Amygdala (tissue), 56 donors: ENCODE results near the gene ADGRF3.
A peak's percentile ranks its signal among the peaks of the same experiment; 100 is the strongest.
"Not testable (repeated sequence)": the region's sequence is repeated elsewhere in the genome, so short reads cannot be mapped to it uniquely, and the experiment has no call there.

Experiments used
- DNase-seq, 56 donors: peaks; one replicate each; lab custom pipeline; 2025; lab: John Stamatoyannopoulos, UW

The ADGRF3 gene

DNA sequence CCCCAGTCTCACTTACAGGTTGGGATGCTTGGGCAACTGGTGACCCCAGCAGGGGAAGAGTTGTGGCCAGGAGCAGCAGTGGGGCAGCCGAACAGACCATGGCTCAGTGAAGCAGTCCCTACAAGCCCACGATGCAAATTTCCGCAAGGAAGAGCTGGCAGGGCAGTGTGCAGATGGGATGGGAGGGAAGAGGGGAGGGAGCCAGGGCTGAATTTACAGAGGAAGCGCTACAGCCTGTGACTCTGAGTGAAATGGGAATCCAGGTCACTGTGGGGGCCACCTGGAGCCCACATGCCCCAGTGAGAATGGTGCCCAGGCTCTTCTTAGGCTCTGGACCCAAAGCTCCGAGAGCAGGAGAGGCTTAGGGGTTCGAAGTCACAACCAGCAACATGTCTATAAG is 27.6 kb downstream of the ADGRF3 start:
- no peak for DNase-seq

DNA sequence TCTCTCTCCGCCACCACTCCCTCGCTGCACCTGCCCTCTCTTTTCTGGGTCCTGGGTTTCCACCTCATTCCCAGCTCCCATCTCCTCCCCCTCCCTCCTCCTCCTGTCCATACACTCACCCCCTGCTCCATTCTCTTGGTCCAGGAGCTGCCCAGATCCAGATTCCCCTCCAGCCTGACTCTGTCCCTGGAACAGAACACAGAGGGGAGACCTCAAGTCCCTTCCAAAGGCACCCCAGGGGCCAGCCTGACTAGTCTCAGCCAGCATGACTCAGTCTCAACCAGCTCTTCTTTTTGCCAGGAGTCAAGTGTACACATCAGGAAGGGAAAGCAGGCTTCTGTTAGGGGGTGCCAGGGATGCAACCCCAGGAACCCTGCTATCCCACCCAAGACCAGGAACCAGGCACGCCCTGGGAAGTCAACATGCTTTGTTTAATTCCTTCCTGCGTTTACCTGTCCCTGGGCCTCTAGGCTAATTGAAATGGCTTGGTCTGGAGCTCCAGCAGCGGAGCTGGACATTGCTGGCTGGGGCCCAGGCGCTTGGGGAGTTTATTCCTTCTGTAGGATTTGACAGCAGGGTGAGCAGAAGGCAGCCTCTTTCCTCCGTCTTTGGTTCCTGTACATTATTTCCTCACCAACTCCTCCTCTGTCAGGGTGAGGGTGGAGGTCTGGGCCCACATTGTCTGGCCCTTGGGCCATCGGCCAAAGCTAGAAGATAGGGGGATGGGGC is 29.0 kb downstream of the ADGRF3 start:
- DNase-seq, result no peak

DNA sequence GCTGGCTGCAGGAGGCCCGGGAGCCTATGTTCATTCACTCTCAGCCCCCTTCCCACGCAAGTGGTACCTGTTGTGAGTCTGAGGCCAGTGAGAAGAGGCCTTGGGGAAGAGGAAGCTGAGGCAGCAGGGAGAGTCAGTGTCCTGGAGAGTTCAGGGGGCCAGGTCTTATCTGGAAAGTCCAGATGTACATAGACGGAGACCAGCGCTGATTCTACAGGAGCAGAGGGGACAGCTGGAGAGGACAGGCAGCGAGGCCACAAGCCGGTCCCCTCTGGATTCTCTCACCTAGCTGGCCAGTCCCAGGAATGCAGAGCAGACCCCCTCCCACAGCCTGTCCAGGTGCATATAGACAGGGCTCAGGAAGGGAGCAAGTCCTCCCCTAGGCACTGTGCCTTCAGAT is 29.7 kb downstream of the ADGRF3 start:
- no peak for DNase-seq

DNA sequence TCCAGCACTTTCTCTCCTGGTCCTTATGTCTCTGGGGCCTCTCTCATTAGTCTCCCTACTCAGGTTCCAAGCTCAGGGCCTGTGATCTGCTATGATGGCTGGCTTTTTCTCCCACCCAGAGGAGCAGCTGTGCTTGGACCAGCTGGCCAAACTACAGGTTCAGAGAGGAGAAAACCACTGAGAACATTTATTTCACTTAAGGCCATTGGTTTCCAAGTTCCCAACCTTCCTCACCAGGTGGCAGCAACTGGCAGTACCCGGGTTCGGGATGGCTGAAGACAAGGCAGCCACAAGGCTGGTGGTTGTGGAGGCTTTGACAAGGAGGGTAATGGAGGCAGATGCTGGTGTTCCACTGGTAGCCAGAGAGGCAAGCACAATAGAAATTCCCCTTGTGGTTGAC is 30.5 kb downstream of the ADGRF3 start:
- DNase-seq, result no peak

DNA sequence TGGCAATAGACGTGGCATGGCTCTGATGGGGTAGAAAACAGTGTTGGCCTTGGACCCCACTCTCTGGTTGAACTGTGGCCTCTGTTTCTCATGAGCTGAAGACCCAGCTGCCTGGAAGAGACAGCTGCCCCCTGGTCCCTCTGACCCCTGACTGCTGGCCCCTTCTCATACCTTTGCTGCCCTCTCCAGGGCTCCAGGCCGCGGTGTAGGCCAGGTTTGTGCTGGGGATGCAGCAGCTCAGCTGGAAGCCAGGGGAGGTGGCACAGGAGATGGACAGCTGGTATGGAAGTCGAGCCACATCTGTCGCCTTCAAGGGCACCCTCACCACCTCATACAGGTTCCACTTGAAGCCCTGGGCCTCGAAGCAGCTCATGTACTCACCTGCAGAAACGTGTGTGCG is 32.3 kb downstream of the ADGRF3 start:
- no peak for DNase-seq

DNA sequence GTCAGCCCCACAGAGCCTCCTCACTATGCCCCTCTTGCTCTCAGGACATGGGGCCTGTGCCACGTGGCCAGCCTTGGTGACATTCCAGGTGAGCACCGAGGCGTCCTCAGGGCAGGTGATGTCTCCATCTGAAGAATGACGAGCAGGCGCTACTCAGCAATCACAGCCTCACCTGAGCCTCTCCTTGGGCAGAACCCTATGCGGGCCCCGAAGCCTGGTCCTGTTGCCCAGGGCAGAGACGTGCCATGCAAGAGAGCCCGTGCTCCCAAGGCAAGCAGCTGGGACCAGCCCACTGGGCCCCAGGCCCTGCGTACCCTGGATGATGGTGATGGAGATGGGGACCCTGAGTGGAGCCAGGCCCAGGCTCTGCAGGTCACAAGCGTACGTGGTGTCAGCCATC is 33.1 kb downstream of the ADGRF3 start:
- DNase-seq, result no peak

DNA sequence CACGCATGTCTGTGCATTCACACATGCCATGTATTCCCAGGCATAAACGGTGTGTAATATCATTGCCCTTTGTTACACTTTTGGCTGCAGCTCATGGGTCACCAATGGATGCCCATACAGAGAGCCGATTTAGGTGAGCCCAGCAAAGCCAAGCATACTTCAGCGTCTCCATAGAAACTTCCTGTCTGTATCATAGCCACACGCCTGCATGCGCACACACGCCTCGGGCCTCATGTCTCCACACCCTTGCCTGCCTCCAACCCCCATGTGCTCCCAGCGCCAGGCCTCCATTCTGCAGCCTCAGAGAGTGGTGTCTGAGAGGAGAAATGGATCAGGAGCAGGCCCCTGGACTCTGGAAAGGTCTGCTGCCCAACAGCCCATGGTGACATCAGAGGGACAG is 34.1 kb downstream of the ADGRF3 start:
- DNase-seq, result no peak

DNA sequence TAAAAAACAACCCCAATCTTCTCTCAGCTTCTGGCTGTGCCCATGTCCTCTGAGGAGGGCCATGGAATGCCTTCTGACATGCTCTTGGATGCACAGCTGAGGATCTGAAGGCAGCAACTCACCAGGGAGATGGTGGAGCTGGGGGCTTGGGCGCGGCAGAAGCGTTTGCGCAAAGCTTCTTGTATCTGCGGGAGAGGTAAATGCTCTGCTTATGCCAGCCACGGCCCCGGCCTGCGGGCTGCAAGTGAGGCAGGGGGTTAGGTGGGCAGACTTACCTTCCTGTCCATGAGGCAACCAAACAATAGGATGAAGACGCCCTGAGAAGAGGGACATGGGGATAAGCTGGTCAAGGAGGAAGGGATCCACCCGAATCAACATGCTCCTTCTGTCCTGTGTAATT is 36.7 kb downstream of the ADGRF3 start:
- no peak for DNase-seq

DNA sequence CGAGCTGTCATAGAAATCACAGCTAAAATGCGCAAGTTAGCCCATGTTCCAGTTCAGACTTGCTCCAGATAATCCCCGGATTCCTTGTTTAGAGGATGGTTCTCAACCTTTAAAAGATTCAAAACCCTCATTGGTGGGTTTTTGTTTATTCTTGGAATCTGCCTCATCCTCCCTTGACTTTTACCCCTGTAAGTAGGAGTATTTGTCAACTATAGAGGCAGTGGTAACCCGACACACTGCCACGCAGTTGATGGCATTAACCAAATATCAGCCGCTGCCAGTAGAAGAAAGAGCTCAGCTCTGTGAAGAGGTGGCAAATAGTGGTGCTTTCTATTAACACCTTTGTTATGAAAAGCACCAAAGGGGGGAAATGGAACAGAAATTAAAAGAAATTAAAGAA is 41.0 kb downstream of the ADGRF3 start:
- no peak for DNase-seq

DNA sequence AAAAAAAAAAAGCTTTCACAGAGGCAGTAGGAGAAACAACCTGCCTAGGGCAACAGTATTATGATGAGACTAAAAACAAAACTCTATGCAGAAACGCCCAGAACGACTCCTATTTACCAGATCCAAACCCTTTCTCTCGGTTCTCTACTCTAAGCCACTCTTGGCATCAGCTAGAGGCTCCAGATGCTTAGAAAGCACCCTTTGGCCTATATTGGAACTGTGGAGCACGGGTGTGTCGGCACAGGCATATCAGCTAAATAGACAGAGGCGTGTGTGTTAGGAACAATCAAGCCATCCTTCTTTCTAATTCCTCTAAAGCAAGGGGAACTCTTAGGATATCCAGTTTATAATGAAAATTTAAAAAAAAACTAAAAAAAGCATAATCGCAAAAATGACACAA is 41.5 kb downstream of the ADGRF3 start:
- DNase-seq, result not testable (repeated sequence)

DNA sequence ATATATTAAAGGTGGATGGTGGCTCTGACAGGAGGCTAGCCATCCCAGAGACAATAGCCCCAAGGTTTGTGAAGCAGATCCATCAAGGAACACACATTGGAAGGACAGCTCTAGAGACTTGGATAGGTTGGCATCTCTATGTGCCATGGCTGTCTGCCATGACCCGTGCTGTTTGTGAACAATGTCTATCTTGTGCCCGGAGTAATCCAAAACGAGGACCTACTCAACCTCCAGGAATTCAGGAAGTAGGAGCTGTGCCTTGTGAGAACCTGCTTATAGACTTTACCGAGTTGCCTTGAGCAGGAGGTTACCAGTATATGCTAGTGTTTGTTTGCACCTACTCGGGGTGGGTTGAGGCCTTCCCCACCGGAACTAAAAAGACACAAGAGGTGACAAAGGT is 43.7 kb downstream of the ADGRF3 start:
- DNase-seq, result no peak

DNA sequence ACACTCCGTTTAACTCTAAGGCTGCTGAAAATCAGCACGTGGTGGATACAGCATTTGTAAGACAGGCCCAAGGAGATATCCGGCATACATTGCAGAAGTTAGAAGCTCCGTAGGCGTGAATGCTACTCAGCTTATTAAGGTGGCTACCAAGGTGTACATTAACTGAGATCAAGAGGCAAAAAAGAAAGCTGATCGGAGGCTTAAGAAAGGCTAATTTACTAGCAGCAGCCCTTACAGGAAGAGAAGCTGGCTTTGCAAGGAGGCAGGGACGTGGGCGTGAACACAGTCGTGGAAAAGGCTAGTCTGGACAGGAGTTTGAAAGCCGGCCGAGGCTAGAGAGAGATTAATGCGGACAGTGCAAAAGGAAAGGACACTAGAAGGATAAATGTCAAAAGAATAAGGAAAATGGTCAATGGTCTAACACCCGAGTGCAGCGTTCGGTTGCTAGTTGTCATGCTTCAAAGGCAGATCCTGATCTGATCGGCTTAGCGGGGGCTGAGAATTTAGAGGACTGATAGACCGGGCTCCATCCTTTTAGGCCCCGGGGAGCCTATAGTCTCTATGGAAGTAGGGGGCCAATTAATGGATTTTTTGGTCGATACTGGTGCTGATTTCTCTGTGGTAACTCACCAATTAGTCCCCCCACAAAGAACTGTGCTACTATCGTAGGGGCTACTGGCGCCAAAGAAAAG is 46.2 kb downstream of the ADGRF3 start:
- no peak for DNase-seq

DNA sequence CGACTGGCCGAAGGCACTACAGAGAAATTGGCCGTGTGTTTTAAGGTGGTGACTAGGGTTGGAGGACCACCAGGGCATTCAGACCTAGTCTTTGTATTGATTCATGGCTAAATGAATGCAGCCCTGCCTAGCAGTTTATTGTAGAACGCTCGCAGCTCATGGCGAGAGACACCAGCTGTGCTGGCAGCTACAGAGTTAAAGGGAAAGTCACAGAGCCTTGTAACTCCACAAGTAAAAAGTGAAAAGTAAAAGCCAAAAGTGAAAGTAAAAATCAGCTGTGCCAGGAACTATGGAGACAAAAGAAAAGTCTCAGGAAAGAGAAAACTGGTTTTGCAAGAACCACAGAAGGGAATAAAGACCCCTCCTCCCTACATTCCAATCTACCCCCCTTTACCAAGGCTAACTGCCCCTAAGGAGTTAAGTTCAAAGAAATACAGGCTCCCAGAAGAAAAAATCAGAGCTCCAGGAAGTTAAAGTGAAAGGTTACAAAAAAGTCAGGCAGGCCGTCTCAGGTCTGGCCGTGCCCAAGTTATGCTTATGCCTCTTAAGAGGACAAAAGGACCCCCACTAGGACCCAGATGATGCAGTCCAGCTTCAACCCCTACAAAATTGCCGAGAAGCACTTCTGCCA is 47.0 kb downstream of the ADGRF3 start:
- DNase-seq, result no peak

DNA sequence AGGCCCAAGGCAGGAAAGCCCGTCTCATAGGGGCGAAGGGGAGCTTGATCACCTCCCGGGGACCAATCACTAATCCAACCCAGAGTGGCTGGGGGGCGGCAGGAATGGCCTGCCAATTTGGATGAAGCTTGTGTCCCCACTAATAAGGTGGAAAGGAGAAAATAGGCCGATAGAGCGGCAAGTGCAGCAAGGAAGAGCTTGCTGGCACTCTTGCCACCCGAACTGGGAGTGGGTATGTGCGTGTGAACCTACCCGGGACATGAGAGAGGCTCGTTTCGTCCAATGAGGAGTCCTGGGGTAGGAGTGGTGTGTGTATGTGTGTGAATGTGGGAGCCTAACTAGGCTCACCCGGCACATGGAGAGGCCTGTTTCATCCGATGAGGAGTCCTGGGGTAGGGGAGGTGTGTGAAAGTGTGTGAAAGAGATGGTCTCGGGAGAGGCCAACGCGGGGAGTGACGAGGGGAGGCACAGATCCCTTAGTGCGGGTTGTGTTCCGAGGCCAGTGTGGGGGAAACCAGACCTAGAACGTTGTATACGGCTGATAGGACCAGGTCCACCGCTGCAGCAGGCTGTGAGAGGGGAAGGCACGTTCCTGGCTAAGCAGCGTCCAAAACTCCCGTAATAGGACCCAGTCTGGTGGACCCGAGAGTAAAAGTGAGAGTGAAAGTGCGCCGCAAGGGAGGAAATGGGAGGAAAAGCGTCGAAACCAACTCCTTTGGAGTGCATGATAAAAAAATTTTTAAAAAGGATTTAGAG is 47.8 kb downstream of the ADGRF3 start:
- DNase-seq, result peak in 6 of 56 donors; percentile 11 to 25 (median 14)

DNA sequence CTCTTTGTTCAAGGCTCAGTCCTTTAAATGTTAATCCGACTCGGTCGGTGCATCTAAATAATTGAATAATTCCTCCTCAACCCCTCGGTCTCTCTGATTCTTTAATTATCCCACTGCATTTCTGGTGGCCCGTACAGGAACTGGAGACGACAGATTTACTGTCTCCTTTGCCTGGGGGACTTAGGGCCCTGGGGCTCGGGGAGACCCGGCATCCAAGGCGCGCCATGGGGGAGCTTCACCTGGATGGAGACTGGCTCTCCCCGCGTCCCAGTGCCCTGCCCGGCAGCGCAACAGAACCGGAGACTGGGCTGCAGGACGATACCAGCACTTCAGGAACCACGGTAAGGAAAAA is 48.3 kb downstream of the ADGRF3 start:
- no peak for DNase-seq

DNA sequence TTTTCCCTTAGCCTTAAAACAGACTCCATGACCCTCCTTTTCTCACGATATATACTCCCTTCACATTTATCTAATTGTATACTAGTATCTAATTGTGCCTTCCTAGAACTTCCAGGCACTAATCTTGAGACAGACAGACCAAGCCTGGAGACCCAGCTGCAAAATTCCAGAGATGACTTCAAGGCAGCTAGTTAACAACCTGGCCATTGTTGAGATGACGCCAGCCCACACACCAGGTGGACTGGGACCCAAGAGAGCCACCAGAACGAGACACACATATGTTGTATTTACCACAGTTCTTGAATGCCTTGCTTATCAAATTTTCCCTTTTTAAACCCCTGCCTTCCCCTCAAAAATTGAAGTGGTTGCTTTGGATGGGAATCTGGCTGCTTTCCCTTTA is 49.5 kb downstream of the ADGRF3 start:
- no peak for DNase-seq

DNA sequence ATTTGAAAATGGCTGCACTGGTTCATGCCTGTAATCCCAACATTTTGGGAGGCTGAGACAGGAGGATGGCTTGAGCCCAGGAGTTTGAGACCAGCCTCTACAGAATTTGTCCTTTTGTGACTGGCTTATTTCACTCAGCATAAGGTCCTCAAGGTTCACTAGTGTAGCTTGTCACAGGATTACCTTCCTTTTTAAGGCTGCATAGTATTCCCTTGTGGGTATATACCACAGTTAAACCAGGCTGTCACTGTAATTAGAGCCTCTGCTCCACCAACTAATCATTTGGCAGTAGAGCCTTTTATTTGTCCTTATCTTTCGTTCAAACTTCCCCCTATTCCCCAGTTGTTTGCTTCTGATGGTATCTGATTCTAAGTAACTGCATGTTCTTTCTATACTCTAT is 51.1 kb downstream of the ADGRF3 start:
- DNase-seq, result no peak

DNA sequence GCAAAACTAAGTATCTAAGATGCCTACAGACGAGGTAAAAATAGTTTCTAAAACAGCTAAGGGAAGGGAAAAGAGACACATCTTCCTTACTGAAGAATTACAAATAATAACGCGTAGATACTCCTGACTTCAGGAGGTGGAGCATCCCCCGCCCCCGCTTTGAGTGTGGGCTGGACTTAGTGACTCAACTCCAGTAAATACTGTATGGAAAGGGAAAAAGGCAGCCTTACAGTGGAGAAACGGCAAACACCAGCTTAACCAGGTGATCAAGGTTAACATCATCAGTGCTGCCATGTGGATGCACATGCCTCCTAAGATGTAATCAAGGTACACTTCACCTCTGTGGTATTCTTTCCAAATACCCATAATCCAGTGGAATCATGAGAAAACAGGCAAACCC is 53.9 kb downstream of the ADGRF3 start:
- DNase-seq, result no peak

DNA sequence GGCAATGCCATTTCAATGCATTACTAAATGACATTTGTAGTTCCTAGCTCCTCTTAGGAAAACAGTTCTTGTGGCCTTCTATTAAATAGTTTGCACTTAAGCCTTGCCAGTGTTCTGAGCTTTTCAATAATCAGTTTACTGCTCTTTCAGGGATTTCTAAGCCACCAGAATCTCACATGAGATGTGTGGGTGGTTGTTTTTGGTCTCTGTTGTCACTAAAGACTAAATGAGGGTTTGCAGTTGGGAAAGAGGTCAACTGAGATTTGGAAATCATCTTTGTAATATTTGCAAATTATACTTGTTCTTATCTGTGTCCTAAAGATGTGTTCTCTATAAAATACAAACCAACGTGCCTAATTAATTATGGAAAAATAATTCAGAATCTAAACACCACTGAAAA is 56.6 kb downstream of the ADGRF3 start:
- DNase-seq, result no peak

DNA sequence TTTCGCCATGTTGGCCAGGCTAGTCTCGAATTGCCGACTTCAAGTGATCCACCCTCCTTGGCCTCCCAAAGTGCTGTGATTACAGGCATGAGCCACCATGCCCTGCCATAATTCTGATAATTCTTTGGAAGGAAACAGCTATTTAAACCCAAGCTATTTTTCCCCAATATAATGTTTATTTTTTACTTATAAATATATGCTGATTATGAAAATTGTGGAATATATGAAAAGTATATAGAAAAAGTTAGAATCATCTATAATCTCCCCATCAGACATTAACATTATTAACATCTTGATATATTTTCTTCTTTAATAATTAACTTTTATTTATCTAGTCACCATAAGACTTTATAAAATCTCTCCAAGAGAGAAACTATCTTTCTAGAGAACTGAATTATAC is 60.7 kb downstream of the ADGRF3 start:
- no peak for DNase-seq

DNA sequence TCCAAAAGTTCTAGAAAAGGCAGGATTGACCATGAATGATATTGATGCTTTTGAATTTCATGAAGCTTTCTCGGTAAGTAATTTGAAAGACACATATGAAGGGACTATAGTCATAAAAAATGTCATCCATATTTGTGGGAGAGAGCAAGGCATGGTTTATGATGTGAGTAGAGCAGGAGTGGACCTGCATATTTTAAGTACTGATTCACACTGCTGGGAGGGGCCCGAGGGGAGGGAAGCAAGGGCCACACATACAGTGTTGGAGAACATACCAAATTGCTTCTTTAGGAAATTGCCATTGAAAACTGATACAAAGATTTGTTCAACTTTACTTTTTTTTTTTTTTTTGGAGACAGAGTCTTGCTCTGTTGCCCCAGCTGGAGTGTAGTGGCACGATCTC is 62.5 kb downstream of the ADGRF3 start:
- DNase-seq, result no peak
